ENCODE data around the gene DAND5. TPM values are rescaled to one million over a fixed set of nuclear protein-coding genes. Genes with fewer than 3 reads are reported as not detected.
A peak's percentile ranks its signal among the peaks of the same experiment; 100 is the strongest.

Gene DAND5
- total and polyA plus RNA-seq, 2 of the 13 experiments (the other 11 are each of a cell fraction or from before 2014, with no cell fraction given), result 0.04 TPM; not detected in 1

DNA sequence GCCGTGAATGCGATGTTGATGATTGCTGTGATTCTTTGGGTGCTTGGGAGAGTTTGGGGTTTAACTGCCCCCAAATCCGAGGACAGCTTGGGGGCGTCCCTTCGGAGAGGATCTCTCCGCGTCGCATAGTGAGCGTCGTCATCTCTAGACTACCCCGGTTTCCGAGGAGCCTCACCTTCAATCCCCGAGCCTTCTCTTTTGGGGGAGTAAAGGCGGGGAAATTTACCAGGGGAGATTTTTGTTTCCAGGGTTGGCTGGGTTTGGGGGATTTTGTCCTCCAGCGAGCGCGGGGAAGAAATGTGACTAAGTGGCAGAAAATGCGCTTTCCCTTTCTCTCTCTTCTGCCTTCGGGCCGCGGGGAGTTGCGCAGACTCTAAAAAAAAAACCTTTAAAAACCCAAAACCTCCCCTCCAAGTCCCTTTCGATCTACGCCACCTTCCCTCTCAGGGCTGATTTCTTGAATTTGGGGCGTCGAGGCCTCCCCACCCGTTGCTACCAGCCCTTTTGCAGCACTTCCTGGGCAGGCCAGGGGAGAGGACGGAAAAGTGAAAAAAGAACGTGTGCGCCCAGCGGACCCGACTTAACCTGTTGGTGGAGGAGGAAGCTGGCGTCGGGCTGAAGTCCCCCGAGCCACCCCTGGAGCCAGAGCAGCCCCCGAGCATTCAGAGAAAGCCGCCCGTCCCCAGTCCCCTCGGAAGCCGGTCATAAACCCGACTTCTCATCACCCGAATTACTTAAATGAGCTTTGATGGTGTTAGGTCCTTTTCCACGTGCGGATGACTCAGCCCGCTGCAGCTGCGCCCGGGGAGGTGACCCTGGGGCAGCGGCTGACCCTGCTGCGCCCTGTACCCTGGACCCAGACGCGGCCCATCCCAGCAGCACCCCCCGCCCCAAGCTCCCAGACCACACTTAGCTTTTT lies 43.6 kb downstream of the DAND5 start (continued):
- no peak for TF ChIP-seq SETDB1 (CRISPR knock-in tag; IDR thresholded peaks at IDR 0.05; ENCODE audit: borderline replicate concordance)
- no peak for TF ChIP-seq ZMYM3 (CRISPR knock-in tag; IDR thresholded peaks at IDR 0.05)
- TF ChIP-seq PPARG (CRISPR knock-in tag; conservative IDR thresholded peaks at IDR 0.05), result no peak
- TF ChIP-seq, protein P1, sequence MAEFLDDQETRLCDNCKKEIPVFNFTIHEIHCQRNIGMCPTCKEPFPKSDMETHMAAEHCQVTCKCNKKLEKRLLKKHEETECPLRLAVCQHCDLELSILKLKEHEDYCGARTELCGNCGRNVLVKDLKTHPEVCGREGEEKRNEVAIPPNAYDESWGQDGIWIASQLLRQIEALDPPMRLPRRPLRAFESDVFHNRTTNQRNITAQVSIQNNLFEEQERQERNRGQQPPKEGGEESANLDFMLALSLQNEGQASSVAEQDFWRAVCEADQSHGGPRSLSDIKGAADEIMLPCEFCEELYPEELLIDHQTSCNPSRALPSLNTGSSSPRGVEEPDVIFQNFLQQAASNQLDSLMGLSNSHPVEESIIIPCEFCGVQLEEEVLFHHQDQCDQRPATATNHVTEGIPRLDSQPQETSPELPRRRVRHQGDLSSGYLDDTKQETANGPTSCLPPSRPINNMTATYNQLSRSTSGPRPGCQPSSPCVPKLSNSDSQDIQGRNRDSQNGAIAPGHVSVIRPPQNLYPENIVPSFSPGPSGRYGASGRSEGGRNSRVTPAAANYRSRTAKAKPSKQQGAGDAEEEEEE (CRISPR knock-in tag; IDR thresholded peaks at IDR 0.05; ENCODE audit: borderline replicate concordance), result no peak
- no peak for TF ChIP-seq SCMH1 (CRISPR knock-in tag; IDR thresholded peaks at IDR 0.05; ENCODE audit: borderline replicate concordance)
- TF ChIP-seq REXO4 (CRISPR knock-in tag; IDR thresholded peaks at IDR 0.05; ENCODE audit: borderline replicate concordance), result no peak
- TF ChIP-seq ISL2 (CRISPR knock-in tag; IDR thresholded peaks at IDR 0.05), result peak; percentile 37; the same call in 1 of the 2 replicates
- TF ChIP-seq, protein P2, sequence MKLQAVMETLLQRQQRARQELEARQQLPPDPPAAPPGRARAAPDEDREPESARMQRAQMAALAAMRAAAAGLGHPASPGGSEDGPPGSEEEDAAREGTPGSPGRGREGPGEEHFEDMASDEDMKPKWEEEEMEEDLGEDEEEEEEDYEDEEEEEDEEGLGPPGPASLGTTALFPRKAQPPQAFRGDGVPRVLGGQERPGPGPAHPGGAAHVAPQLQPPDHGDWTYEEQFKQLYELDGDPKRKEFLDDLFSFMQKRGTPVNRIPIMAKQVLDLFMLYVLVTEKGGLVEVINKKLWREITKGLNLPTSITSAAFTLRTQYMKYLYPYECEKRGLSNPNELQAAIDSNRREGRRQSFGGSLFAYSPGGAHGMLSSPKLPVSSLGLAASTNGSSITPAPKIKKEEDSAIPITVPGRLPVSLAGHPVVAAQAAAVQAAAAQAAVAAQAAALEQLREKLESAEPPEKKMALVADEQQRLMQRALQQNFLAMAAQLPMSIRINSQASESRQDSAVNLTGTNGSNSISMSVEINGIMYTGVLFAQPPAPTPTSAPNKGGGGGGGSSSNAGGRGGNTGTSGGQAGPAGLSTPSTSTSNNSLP (IDR thresholded peaks at IDR 0.05; ENCODE audit: low read depth, low read length), result no peak
- TF ChIP-seq, protein P3, sequence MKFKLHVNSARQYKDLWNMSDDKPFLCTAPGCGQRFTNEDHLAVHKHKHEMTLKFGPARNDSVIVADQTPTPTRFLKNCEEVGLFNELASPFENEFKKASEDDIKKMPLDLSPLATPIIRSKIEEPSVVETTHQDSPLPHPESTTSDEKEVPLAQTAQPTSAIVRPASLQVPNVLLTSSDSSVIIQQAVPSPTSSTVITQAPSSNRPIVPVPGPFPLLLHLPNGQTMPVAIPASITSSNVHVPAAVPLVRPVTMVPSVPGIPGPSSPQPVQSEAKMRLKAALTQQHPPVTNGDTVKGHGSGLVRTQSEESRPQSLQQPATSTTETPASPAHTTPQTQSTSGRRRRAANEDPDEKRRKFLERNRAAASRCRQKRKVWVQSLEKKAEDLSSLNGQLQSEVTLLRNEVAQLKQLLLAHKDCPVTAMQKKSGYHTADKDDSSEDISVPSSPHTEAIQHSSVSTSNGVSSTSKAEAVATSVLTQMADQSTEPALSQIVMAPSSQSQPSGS (CRISPR knock-in tag; IDR thresholded peaks at IDR 0.05), result no peak
- TF ChIP-seq, protein P4, sequence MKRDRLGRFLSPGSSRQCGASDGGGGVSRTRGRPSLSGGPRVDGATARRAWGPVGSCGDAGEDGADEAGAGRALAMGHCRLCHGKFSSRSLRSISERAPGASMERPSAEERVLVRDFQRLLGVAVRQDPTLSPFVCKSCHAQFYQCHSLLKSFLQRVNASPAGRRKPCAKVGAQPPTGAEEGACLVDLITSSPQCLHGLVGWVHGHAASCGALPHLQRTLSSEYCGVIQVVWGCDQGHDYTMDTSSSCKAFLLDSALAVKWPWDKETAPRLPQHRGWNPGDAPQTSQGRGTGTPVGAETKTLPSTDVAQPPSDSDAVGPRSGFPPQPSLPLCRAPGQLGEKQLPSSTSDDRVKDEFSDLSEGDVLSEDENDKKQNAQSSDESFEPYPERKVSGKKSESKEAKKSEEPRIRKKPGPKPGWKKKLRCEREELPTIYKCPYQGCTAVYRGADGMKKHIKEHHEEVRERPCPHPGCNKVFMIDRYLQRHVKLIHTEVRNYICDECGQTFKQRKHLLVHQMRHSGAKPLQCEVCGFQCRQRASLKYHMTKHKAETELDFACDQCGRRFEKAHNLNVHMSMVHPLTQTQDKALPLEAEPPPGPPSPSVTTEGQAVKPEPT (CRISPR knock-in tag; IDR thresholded peaks at IDR 0.05; ENCODE audit: low read depth), result no peak
- no peak for TF ChIP-seq FIP1L1 (IDR thresholded peaks at IDR 0.05; ENCODE audit: borderline replicate concordance, insufficient read depth, low read depth, low read length)
- no peak for TF ChIP-seq ZNF776 (CRISPR knock-in tag; IDR thresholded peaks at IDR 0.05)
- TF ChIP-seq ZIK1 (CRISPR knock-in tag; IDR thresholded peaks at IDR 0.05; ENCODE audit: borderline replicate concordance, low read depth), result no peak
- TF ChIP-seq POLR2AphosphoS2 (IDR thresholded peaks at IDR 0.05; ENCODE audit: low read depth, low read length), result no peak
- TF ChIP-seq ZNF446 (CRISPR knock-in tag; IDR thresholded peaks at IDR 0.05), result no peak
- TF ChIP-seq KAT2B (IDR thresholded peaks at IDR 0.05; ENCODE audit: borderline replicate concordance, low read depth, low read length), result no peak
- TF ChIP-seq CBFB (CRISPR knock-in tag; IDR thresholded peaks at IDR 0.05), result no peak
- TF ChIP-seq, protein P5, sequence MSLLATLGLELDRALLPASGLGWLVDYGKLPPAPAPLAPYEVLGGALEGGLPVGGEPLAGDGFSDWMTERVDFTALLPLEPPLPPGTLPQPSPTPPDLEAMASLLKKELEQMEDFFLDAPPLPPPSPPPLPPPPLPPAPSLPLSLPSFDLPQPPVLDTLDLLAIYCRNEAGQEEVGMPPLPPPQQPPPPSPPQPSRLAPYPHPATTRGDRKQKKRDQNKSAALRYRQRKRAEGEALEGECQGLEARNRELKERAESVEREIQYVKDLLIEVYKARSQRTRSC (CRISPR knock-in tag; IDR thresholded peaks at IDR 0.05; ENCODE audit: low read depth), result no peak
- TF ChIP-seq, protein P6, sequence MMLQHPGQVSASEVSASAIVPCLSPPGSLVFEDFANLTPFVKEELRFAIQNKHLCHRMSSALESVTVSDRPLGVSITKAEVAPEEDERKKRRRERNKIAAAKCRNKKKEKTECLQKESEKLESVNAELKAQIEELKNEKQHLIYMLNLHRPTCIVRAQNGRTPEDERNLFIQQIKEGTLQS (CRISPR knock-in tag; IDR thresholded peaks at IDR 0.05), result peak; percentile 94
- TF ChIP-seq ZSCAN21 (CRISPR knock-in tag; IDR thresholded peaks at IDR 0.05; ENCODE audit: borderline replicate concordance), result no peak
- TF ChIP-seq SALL1 (CRISPR knock-in tag; IDR thresholded peaks at IDR 0.05), result peak; percentile 83

All from HepG2 (cell line).